Stimulated activated CD8-positive, alpha-beta memory T cell treated with anti-CD3 and anti-CD28 coated beads, Interleukin-15, amount 100 ng/mL, for 4 hours (primary cell): ENCODE results near the gene C2orf68.
"Not testable (repeated sequence)": the region's sequence is repeated elsewhere in the genome, so short reads cannot be mapped to it uniquely, and the experiment has no call there.

ENCODE experiments used
- DNase-seq, 2 donors: peaks; one replicate each; pipeline ENCODE4 v3.0.0-alpha.2; 2020; ENCODE audit warnings: low read depth in 2 of 2

C2orf68 gene

DNA sequence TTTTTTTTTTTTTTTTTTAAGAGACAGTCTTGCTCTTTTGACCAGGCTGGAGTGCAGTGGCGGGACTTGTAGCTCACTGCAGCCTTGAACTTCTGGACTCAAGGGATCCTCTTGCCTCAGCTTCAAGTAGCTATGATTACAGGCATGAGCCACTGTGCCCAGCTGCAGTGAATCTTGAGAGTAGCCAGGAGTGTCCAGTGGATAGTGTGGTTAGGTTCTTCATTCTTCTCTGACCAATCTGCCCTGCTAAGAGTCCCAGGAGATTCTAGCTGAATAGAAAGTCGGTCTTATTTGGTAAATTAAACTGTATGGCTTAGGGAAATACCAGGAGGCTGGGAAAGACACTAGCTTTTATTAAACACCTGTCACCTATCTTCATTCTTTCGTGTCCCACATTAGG, 19.4 kb upstream of the C2orf68 start:
- no peak for DNase-seq

DNA sequence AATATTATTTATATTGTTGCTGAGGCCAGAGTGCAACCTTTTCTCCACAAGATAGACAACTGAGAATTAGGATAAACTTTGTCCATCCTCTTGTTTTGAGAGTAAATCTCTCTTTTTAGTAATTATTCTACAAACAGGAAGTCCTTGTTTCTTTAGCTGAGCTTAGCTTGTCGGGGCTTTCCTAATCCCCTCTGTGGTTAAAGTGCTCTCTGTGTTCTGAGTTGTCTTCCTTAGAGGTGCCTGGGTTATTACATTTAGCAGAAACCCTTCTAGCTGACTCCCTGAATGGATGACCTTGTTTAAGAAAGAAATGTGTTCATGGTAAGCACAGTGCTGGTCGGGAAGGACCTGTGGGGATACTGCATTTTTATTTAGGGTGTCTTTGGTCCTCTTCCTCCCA, 16.8 kb upstream of the C2orf68 start:
- DNase-seq, result no peak

DNA sequence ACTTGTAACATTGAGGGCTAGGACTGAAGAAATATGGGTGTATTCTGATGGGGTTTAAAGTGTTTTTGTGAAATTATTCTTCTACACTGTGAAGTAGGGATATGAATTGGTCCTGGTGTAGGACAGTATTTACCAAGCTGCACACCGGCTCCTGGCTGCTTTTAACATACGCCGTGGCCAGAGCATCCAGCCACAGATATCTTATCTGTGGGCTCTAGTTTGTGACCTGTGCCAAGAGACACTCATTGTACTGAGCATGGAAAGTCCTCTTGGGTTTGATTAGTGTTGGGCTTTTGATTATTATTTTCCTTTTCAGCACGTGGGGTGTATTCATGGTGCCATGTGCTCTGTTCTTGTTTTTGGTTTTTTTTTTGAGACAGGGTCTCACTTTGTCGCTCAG, 12.1 kb upstream of the C2orf68 start:
- DNase-seq, result no peak

DNA sequence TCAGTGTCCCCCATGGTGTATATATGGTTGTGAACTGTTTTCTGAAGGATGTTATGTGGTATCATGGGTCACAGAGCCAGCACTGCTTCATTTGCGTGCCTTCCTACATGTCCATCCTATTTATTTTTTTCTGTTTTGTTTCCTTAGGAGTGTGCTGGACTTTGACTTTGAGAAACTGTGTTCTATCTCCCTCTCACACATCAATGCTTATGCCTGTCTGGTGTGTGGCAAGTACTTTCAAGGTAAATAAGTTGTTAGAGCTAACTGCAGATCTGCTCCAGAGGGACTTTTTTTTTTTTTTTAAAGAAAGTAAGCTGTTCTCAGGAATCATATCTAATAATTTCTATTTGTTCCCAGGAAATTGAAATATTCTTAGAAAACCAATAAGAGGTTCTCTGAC, 9.5 kb upstream of the C2orf68 start:
- DNase-seq, result no peak

DNA sequence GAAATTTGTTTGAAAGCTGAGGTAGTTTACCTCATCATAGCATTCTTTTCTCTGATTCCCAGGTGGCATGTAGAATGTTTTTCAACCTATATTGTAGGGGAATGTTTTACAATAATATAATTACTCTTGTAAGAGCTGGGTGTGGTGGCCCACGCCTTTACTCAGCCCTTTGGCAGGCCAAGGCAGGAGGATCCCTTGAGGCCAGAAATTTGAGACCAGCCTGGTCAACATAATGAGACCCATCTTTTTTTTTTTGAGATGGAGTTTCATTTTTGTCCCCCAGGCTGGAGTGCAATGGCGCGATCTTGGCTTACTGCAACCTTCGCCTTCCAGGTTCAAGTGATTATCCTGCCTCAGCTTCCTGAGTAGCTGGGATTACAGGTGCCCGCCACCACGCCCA, 7.8 kb upstream of the C2orf68 start:
- no peak for DNase-seq

DNA sequence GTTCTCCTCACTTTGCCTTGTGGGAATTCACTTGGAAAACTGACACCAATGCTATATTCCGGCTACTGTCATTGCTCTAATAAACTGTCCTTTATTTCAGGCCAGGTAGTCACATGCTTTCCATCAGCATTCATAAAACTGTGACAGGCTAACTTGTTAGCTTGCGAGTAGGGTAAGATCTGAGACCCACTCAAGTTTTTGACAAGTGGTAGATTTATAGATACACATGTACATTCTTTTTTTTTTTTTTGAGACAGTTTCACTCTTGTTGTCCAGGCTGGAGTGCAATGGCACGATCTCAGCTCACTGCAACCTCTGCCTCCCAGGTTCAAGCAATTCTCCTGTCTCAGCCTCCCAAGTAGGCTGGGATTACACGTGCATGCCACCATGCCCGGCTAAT, 5.9 kb upstream of the C2orf68 start:
- DNase-seq, result not testable (repeated sequence)

DNA sequence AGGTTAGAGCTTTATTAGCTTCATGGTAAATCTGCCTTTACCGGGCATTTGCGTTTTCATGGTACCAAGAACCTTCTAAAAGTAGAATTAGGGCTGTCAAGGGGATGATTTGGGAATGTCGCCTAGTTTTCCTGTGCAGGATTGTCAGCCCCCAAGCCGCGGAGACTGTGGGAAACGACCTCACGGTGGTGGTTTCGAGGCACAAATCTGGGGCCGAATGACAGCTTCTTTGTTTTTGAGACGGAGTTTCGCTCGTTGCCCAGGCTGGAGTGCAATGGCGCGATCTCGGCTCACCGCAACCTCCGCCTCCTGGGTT, 3.5 kb upstream of the C2orf68 start:
- DNase-seq, result no peak

DNA sequence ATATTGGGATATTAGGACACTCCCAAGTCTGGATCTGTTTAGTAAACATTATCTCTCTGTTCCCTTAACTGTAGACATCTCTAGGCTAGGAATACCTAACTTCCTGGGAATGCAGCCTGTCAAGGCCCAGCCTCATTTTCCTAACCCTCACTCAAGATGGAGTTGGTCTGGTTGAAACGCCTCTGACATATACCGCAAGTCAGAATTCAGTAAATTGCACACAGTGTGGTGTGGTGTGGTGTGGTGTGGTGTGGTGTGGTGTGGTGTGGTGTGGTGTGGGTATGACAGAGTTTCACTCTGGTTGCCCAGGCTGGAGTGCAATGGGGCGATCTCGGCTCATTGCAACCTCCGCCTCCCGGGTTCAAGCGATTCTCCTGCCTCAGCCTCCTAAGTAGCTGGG, 2.9 kb upstream of the C2orf68 start:
- DNase-seq, result not testable (repeated sequence)

DNA sequence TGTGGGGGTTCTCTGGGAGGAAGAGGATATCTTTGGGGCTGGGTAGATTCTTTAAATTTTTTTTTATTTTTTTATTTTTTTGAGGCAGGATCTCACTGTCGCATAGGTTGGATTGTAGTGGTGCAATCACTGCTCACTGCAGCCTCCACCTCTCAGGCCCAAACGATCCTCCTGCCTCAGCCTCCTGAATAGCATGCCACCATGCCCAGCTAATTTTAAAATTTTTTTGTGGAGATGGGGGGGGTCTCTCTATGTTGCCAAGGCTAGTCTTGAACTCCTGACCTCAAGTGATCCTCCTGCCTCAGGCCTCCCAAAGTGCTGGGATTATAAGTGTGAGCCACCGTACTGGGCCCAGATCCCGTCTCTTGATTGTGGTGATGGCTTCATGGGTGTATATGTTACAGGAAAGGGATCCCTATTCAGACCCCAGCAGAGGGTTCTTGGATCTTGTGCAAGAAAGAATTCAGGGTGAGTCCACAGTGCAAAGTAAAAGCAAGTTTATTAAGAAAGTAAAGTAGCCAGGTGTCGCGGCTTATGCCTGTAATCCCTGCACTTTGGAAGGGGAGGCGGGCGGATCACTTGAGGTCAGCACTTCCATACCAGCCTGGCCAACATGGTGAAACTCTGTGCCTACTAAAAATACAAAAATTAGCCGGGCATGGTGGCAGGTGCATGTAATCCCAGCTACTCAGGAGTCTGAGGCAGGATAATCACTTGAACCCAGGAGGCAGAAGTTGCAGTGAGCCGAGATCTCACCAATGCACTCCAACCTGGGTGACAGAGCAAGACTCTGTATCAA, 2.0 kb upstream of the C2orf68 start:
- no peak for DNase-seq

DNA sequence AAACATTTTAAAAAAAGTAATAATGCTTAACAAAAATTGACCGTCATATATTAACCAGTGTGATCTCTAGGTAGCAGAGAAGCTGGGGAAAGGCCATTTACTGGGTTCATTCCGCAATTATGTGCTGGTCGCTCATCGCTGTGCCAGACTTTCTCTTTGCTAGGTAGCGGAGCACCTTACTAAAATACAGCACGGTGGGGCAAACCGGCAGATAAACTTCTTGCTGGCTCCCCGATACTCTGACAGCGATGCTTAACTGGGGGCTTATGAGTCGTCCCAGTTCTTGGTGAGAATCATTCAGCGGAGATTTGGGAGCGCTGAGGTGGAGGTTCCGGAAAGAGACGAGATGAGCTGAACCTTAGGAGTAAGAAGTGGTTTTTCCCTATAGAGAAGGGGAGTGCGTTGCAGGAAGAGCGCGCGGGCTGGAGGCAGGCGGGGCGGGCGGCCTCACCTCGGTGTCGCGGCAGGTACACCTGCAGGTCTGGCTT, 605 bp downstream of the C2orf68 start:
- DNase-seq, result no peak

DNA sequence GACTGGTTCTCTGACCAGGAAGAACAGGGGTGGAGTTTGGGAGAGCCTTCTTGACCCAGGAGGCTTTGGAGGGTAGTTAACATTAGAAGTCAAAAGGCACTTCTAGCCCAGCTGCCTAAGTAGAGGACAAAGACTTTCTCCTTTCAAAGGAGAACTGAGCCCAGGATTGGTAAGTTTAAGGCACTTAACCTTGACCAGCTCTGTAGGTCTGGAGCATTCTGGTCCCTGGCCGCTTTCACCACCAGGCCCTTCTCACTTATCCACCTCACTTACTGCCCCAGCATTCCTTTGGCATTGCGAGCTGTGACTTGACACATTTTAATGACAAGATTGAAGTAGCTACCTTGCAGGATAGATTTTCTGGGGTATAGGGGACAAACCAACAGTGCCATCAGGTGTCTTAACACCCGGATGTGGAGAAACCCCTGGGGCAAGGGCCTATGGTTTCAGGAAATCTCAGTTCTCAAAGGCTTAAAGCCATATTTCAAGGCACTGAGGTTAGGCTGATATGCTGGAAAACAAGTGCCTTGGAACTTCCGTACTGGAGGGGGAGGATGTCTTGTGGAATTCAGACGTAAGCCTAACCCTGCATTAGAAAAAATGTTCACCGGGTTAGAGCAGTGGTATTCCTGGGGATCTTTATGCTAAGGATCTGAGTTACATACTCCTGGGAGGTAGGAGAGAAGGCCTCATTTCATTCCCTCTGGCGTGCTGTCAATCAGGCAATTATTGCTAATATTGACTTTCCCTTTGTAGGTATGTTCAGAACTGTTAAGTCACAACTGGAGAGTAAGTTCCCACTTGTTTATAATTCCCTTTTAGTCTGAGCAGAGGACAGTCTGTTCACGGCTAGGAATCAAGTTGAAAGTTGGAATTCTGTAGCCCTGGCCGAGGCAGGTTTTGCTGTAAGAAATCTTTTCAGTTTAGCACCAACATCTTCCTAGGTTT, 4.3 kb downstream of the C2orf68 start:
- DNase-seq, result no peak

DNA sequence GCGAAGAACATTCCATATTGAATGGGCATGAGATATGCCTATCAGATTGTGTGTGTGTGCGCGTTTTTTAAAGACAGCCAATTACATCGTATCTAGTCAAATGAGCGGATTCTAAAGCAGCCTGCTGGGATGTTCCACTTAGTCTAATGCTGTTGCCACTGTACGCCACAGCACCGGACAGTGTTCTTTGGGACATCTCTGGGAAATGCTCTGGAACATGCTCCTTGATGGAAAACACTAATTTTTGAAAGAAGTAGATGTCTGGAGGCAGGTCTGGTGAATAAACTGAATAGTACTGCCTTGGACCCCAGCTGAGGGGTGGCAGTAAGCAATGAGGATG, 5.8 kb downstream of the C2orf68 start:
- no peak for DNase-seq

DNA sequence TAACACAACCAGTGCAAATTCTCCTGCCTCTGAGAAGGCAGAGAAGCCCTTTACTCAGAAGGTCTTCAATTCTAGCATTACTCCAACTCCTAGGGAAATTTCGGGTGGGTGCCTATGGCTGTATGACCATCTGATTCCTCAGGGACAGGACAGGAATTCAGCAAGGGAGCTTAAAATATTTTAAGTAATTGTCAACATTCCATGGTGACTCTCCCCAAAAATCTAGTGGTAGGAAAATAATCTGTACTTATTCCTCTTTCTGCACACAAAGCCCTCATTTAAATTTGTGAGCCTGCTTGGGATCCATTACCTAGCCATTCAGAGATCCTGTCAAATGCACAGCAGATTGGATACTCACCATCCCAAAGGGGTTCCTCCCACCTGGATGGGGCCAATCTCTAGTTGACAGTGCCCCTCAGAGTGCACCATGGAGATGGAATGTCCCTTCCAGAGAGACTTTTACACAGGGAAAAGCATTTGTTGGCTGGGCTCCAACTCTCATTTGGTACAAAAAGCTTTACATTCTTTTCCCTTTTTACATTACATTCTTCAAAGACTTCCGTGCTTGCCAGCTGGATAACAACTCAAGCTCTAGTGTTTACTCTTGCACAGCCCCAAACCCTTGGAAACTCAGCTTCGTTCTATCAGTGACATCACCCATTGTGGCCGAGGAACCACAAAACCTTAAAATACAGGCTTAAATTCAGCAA, 6.3 kb downstream of the C2orf68 start:
- DNase-seq, result no peak

DNA sequence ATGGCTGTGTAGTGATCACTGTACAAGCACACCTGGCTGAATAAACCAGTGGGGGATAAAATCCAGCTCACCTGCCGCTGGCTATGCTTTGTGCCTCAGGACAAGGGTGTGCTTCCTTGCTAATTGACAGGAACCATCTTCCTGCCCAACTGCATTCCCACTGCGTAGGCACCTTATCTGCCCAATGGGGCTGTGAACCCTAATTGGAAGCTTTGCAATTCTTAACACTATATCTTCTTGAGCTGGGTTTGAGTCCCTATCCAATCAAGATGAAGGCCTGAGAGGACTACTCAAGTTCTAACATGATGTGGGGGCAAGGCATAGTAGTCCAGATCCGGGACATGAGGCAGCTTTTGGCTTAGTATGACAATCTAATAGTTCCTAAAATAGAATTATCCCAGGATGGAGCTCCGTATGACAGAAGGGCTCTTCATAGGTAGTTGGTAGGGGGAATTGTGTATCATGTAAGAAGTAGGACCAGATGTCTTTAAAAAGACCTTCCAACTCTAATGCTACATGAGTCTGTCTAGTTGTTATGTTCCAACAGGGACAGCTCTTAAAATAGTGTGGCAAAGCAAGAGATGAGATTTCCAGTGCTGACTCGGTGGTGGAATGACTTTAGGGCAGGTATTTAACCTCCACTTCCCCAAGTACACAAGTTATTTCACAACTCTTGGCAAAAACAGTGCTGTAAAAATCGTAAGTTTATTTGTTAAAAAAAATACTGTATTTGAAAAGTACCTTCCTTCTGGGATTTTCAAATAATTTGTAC, 7.1 kb downstream of the C2orf68 start:
- DNase-seq, result no peak

DNA sequence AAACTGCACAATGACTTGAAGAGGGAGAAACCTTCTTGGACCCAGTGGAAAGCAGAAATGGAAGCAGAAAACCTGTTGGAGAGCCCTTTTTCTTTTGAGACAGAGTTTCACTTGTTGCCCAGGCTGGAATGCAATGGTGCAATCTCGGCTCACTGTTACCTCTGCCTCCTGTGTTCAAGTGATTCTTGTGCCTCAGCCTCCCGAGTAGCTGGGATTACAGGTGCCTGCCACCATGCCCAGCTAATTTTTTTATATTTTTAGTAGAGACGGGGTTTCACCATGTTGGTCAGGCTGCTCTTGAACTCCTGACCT, 7.8 kb downstream of the C2orf68 start:
- not testable (repeated sequence) for DNase-seq

DNA sequence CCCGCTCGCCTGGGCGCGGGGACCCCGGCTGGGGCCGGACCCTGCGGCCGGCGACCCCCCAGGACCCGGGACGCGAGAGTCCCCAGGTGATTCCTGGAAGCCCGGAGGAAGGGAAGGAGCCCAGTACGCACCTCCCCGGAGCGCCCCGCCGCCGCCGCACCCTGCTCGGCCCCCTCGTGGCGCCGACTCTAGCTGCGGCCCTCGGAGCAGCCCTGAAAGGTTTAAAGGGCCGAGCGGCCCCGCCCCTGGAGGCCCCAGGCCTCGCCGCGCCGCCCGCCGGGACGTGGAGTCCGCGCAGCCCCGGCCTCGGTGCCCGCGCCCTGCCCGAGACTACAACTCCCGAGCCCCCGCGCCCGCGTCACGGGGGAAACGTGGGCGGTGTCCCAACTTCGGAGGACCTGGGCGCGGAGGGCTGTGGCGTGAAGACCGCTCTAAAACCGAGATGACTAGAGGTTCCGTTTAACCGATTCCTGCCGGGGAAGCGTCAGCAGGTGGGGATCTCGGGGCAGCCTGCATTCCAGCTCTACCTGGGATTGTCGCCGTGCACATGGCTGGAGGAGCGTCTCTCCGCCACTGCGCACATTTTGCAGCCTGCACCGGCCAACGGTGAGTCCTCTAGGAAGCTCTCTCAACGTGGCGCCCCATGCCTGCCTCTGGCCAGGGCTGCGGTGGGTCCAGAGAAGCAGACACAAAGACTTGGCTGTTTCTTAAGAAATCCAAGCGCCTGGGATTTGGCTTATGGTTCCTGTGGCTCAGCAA, 9.2 kb downstream of the C2orf68 start, which contains the start of gene TMEM150A:
TSS of gene TMEM150A (minus strand) at position 223 of the 759 bp plus-strand sequence. CDS start 750 bp downstream, outside the sequence.
- peak; percentile 69 to 80 for DNase-seq

DNA sequence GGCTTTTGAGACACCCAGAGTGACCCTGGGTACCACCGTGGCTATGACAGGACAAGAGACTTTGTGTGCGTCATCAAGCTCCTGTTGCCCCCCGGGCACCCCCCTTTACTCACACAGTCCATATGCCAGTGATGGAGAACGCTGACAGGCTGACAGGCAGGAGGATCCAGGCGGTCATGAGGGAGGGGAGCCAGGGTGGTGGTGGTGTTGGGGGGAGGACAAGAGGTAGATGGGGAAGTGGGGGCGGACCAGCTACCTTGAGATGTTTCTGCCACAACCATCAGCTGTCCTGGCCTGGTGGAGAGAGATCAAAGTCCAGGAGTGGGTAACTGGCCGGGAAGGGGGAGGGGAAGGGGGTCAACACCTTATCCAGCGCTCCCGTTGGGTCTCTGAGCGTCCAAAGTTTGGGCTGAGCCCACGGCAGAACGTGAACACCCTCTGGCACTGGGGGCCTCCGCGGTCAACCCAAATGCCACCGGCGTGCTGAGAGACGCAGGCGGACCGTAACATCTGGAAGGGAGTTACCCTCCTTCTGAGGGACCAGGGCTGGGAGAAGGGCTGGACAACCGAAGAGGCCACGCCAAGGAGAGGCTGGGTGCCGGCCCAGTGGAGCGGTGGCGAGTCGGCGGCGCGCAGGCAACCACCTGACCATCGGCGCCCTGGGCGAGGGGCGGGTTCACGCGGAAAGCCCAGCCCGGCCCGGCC, 9.9 kb downstream of the C2orf68 start:
- no peak for DNase-seq

DNA sequence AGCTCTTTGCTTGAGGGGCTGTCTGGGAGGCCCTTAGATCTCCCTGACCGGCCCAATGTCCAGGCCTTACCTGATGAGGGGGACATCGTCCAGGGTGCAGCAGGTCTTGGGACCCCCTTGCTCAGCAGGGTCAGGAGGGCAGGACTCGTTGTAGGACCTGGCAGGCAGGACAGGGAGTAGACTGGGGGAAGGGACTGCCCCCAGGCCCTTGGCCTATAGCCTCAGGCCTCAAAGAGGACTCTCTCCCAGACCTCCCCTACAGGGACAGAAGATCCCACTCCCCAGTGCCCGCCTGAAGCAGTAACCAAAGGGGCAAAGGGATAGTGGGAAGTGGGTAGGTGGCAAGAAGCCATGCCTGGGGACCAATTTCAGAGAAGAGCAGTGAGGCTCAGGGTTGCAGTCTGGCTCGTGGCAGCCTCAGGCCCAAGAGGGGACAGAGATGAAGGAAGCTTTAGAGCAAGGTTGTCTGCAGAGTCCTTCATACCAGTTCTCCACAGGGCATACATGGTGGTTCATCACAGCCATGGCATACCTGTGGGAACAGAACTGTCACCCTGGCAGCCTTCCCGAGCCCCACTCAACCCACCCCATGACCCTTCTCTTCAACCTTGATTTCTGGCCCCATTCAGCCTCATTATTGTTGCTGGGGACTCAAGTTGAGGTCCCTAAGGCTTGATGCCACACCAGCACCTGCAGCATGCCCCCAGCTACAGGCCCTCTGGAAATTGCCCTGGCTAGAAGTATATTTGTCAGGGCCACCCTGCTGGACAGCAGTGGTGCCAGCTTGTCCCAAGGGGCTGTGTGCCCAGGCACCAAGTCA, 10.7 kb downstream of the C2orf68 start:
- no peak for DNase-seq

DNA sequence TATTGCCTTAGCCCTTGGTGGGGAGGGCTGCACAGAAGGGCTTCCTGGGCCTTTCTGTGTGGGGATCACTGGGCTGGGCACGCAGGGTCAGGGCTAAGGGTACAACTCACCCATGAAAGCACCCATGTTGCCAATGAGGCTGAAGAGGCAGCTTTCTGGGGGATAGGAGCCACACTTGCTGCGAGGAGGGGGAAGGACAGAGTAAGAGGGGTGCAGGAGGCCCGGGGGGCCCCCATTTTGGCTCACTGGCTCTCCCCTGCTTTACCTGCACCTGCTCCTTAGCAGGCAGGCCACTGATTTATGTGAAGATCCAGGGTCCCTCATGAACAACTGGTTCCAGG, 11.7 kb downstream of the C2orf68 start:
- no peak for DNase-seq
